ENCODE results near the gene MAP3K8.

Gene MAP3K8

GRCh38 chr10:30443049-30443448 lies 9.1 kb downstream of the MAP3K8 start:
- TF ChIP-seq CTCF (IDR thresholded peaks at IDR 0.05; ENCODE audit: low read depth, low read length, poor library complexity, severe bottlenecking) = no peak
- H3F3A ChIP-seq (ENCODE audit: control insufficient read depth, insufficient read depth) = peaks cover 10% of the 10 kb centered on the region
- H3K27ac ChIP-seq (ENCODE audit: low read depth, low read length) = no peak overlapping the region
- H3K27me3 ChIP-seq (ENCODE audit: control insufficient read depth, low read length) = no peaks in the 10 kb centered on the region
- H3K4me1 ChIP-seq (ENCODE audit: control insufficient read depth, low read length) = peaks cover 39% of the 10 kb centered on the region
- H3K4me3 ChIP-seq (ENCODE audit: low read length) = no peak overlapping the region
- peaks cover 11% of the 10 kb centered on the region for H3K36me3 ChIP-seq (ENCODE audit: control insufficient read depth, low read length)
- no peak overlapping the region for H3K4me2 ChIP-seq (ENCODE audit: low read length)
- H3K79me2 ChIP-seq (ENCODE audit: control insufficient read depth, low read length) = no peaks in the 10 kb centered on the region
- H3K9me2 ChIP-seq (replicated peaks; ENCODE audit: control insufficient read depth, low read length) = no peaks in the 10 kb centered on the region
- H3K9me3 ChIP-seq (ENCODE audit: control insufficient read depth, insufficient read depth, low read length) = no peaks in the 10 kb centered on the region
- H4K20me1 ChIP-seq (ENCODE audit: control insufficient read depth, insufficient read depth, low read depth, low read length) = no peaks in the 10 kb centered on the region

GRCh38 chr10:30445711-30446110 lies 11.7 kb downstream of the MAP3K8 start:
- H3K4me2 ChIP-seq (ENCODE audit: low read length) = peak overlapping the region; percentile 22; the same call in 1 of the 2 replicates
- no peaks in the 10 kb centered on the region for H3K79me2 ChIP-seq (ENCODE audit: control insufficient read depth, low read length)

GRCh38 chr10:30447125-30447799 lies 13.3 kb downstream of the MAP3K8 start:
- Histone ChIP-seq H3K9me2 (replicated peaks; ENCODE audit: control insufficient read depth, low read length) (no peaks in the 10 kb centered on the region), H3K27me3 (ENCODE audit: control insufficient read depth, low read length) (no peaks in the 10 kb centered on the region), H3K4me1 (ENCODE audit: control insufficient read depth, low read length) (peaks cover 34% of the 10 kb centered on the region), H3K27ac (ENCODE audit: low read depth, low read length) (no peak overlapping the region; the same call in 1 of the 2 replicates), H3K4me2 (ENCODE audit: low read length) (peak overlapping the region; percentile 43), H4K20me1 (ENCODE audit: control insufficient read depth, insufficient read depth, low read depth, low read length) (no peaks in the 10 kb centered on the region), H3F3A (ENCODE audit: control insufficient read depth, insufficient read depth) (peaks cover 2% of the 10 kb centered on the region; the same call in 1 of the 2 replicates), H3K36me3 (ENCODE audit: control insufficient read depth, low read length) (0 out of 2 replicates have a peak, but pooled peaks cover 3% of the 10 kb centered on the region), H3K9me3 (ENCODE audit: control insufficient read depth, insufficient read depth, low read length) (no peaks in the 10 kb centered on the region), H3K4me3 (ENCODE audit: low read length) (peak overlapping the region; percentile 10), H3K79me2 (ENCODE audit: control insufficient read depth, low read length) (no peaks in the 10 kb centered on the region)
- TF ChIP-seq CTCF (IDR thresholded peaks at IDR 0.05; ENCODE audit: low read depth, low read length, poor library complexity, severe bottlenecking) = no peak
- no peak for TF ChIP-seq EZH2phosphoT487 (IDR thresholded peaks at IDR 0.05; ENCODE audit: borderline replicate concordance, low read length)

More at GRCh38 chr10:30445711-30446110, 11.7 kb downstream of the MAP3K8 start:
- no peaks in the 10 kb centered on the region for H3K9me3 ChIP-seq (ENCODE audit: control insufficient read depth, insufficient read depth, low read length)
- H3K4me3 ChIP-seq (ENCODE audit: low read length) = no peak overlapping the region
- H3K27me3 ChIP-seq (ENCODE audit: control insufficient read depth, low read length) = no peaks in the 10 kb centered on the region
- no peaks in the 10 kb centered on the region for H4K20me1 ChIP-seq (ENCODE audit: control insufficient read depth, insufficient read depth, low read depth, low read length)
- H3K27ac ChIP-seq (ENCODE audit: low read depth, low read length) = no peak overlapping the region
- TF ChIP-seq CTCF (IDR thresholded peaks at IDR 0.05; ENCODE audit: low read depth, low read length, poor library complexity, severe bottlenecking) (no peak), EZH2phosphoT487 (IDR thresholded peaks at IDR 0.05; ENCODE audit: borderline replicate concordance, low read length) (no peak)
- H3K9me2 ChIP-seq (replicated peaks; ENCODE audit: control insufficient read depth, low read length) = no peaks in the 10 kb centered on the region
- H3K36me3 ChIP-seq (ENCODE audit: control insufficient read depth, low read length) = 0 out of 2 replicates have a peak, but pooled peaks cover 3% of the 10 kb centered on the region
- H3F3A ChIP-seq (ENCODE audit: control insufficient read depth, insufficient read depth) = no peaks in the 10 kb centered on the region; the same call in 1 of the 2 replicates
- peaks cover 34% of the 10 kb centered on the region for H3K4me1 ChIP-seq (ENCODE audit: control insufficient read depth, low read length)

All from DOHH2 (cell line).